GM18502 (cell line): ENCODE results near the gene FCAR.
"Not testable (repeated sequence)": the region's sequence is repeated elsewhere in the genome, so short reads cannot be mapped to it uniquely, and the experiment has no call there.

Experiments
- ATAC-seq: cut with Tn5 transposase; IDR thresholded peaks from one replicate; pipeline ENCODE4 v1.9.1; 2021; ENCODE audit warnings: mild to moderate bottlenecking; ENCODE audit not compliant: unreplicated experiment, poor library complexity

Gene FCAR

DNA sequence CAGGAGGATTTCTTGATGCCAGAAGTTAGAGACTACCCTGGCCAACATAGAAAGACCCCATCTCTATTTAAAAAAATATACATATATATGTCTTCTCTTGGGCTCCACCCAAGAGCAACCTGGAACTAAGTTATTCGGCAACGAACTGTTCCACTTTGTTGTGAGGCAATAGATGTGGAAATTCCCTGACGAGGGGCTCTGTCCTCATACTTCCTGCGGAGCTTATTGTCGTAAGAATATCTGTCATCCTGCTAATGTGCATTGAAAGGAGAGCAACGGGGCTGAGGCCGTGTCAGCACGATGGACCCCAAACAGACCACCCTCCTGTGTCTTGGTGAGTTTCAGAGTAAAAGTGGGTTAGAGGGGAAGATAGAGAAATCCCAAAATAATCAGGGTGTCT is at the start of gene FCAR:
Gene FCAR (plus strand): TSS at position 246 of the 400 bp plus-strand sequence. CDS start 55 bp downstream, at position 301.
- no peak for ATAC-seq

GRCh38 chr19:54824416-54824815 is 49.6 kb upstream of the FCAR start:
- not testable (repeated sequence) for ATAC-seq

DNA sequence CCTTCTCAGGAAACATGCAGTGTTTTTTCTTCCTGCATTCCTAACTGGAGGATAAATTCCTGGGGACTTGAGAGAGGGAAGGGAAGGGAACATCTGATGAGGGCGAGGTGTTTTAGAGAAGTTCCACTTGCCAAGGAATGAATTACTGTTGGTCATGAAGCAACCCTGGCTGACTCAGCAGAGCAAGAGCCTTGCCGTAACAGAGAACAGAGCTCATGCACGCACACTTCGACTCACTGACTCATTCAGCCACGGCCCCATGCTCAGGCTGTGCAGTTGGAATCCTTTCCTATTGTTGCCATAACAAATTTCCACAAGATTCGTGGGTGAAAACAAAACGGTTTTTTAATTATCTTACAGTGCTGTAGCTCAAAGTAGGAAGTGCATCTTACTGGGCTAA is 48.7 kb upstream of the FCAR start:
- not testable (repeated sequence) for ATAC-seq

GRCh38 chr19:54828064-54828463 is 46.0 kb upstream of the FCAR start:
- ATAC-seq = not testable (repeated sequence)

DNA sequence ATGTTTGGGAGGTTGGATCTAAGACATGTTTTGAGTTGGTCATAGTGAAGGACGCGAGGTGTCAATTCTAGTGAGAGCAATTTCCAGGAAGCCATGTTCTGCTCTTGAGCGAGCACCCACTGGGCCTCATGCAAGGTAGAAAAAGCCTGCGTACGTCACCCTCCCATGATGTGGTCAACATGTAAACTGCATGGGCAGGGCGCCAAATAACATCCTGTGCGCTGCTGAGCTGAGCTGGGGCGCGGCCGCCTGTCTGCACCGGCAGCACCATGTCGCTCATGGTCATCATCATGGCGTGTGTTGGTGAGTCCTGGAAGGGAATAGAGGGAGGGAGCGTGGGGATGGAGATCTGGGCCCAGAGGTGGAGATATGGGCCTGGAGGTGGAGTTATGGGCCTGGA is 41.5 kb upstream of the FCAR start, which contains the start of gene KIR2DS4:
Gene KIR2DS4 (plus strand): TSS at position 181 of the 400 bp plus-strand sequence.
- not testable (repeated sequence) for ATAC-seq

DNA sequence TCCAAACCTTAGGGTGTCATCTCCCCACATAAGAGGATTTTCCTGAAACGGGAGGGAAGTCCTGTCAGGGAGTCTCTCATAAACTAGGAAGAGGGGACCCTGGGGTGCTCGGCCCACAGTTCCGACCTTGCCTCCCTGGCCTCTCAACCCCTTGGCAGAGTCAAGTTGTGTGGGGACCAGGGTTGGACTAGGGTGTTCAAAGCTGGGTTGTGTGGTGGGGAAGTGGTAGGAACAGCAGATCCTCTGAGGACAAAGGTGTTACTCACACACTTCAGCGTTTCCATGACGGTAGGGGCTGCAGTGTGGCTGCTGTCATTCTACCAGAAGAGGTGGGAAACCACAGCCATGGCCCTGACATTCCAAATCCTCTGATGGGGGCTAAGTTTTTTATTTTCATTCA is 38.9 kb upstream of the FCAR start:
- not testable (repeated sequence) for ATAC-seq

GRCh38 chr19:54837522-54837921 is 36.5 kb upstream of the FCAR start:
- not testable (repeated sequence) for ATAC-seq

- not testable (repeated sequence) for ATAC-seq
Measured at GRCh38 chr19:54843171-54843570, 30.9 kb upstream of the FCAR start.

GRCh38 chr19:54850061-54850640 is 23.9 kb upstream of the FCAR start, which contains the start of gene KIR3DL2:
KIR3DL2 (plus strand) TSS chr19:54850443; CDS start chr19:54850476, 33 bp downstream.
- not testable (repeated sequence) for ATAC-seq

GRCh38 chr19:54850930-54851329 is 23.1 kb upstream of the FCAR start:
- ATAC-seq = no peak

DNA sequence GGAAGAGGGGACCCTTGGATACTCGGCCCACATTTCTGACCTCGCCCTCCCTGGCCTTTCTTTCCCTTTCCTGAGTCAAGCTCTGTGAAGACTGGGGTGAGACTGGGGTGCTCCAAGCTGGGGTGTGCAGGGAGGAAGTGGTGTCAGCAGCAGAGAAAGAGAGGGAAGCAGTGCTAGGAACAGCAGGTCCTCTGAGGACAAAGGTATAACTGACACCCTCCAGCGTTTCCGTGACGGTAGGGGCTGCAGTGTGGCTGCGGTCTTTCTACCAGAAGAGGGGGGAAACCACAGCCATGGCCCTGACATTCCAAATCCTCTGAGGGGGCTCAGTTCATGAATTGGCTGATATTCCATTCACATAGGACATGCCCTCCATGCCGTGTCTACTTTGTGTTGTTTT is 22.7 kb upstream of the FCAR start:
- no peak for ATAC-seq

DNA sequence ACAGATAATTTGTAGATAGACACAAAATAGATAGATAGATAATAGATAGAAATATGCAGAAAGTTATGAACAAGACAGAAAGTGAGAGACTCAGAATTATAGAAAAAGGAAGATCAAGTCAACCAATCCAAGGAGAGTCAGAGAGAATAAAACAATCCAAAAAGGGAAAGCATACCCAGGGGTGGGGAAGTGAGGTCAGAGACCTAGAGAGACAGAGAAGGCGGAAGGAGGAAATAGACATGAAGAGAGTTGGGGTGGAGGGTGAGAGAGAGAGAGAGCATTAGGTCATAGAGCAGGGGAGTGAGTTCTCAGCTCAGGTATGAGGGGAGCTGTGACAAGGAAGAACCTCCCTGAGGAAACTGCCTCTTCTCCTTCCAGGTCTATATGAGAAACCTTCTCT is 18.8 kb upstream of the FCAR start:
- not testable (repeated sequence) for ATAC-seq

DNA sequence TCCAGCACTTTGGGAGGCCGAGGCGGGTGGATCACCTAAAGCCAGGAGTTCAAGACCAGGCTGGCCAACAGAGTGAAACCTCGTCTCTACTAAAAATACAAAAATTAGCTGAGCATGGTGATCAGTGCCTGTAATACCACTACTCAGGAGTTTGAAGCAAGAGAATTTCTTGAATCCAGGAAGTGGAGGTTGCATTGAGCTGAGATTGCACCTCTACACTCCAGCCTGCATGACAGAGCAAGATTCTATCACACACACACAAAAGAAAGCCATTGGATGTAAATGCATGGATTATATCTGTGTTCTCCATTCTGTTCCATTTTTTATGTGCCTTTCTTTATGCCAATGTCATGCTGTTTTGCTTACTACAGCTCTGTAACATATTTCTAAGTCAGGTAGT is 15.6 kb upstream of the FCAR start:
- ATAC-seq = not testable (repeated sequence)

DNA sequence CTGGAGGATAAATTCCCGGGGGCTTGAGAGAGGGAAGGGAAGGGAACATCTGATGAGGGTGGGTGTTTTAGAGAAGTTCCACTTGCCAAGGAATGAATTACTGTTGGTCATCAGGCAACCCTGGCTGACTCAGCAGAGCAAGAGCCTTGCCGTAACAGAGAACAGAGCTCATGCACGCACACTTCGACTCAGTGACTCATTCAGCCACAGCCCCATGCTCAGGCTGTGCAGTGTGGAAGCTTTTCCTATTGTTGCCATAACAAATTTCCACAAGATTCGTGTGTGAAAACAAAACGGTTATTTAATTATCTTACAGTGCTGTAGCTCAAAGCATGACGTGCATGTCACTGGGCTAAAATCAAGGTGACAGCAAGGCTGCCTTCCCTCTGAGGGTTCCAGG is 14.6 kb upstream of the FCAR start:
- ATAC-seq = not testable (repeated sequence)

GRCh38 chr19:54863459-54863858 is 10.6 kb upstream of the FCAR start:
- not testable (repeated sequence) for ATAC-seq

DNA sequence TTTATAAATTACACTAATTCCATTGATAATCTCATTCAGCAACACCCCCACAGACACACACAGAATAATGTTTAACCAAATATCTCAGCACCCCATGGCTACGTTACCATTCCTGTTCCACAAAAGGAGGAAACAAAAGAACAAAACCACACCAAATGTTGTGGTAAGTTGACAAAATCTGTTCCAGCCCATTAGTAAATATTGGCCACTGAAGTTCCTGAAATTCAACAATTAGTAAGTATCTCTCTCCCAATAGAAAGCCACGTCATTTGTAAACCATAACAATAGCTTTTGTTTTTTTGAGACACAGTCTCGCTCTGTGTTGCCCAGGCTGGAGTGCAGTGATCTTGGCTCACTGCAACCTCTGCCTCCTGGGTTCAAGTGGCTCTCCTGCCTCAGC is 2.3 kb upstream of the FCAR start:
- ATAC-seq = no peak

DNA sequence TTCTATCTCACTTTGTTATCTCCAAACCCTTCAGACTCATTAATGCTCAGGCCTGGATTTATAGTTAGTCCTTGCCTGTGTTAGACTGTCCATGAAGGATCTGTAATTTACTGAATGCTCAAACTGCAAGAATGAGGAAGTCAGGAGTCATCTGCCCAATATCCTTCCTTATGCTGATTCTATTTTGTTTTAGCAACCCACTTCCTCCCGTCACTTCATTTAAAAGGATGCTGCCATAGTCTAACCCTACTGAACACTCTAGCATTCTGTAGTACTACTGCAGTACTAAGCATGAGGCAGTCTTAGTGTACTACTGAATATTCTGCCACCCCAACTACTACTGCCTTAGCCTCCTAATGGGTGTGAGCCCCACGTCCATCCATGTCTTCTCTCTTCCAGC is 1.5 kb downstream of the FCAR start:
- ATAC-seq = no peak

DNA sequence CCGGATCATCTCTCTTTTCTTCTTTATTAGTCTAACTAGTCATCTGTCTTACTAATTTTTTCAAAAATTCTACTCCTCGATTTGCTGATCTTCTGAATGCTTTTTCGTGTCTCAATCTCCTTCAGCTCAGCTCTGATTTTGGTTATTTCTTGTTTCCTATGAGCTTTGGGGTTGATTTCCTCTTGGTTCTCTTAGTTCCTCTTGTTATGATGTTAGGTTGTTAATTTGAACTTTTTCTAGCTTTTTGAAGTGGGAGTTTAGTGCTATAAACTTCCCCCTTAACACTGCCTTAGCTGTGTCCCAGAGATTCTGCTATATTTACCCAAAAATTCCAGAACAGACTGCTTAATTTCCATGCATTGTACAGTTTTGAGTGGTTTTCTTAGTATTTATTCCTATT is 3.4 kb downstream of the FCAR start:
- no peak for ATAC-seq

DNA sequence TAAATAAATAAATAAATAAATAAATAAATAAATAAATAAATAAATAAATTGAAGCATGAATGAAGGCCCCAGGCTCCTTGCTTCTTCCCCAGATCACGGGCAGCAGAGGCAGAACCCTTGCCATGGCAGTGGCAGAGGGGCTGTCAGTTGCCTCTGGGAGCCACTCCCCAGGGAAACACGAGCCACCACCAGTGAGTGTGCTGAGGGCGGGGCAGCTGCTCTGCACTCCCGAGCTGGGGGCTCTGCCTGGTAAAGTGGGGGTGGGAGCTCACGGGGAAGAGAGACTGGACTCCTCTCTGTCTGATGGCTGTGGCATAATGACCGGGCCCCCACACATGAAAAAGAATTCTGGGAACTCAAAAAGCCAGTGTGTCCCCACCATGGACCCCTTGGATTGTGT is 7.8 kb downstream of the FCAR start:
- ATAC-seq = no peak

- ATAC-seq = no peak
Measured at GRCh38 chr19:54882758-54883157, 8.7 kb downstream of the FCAR start.

DNA sequence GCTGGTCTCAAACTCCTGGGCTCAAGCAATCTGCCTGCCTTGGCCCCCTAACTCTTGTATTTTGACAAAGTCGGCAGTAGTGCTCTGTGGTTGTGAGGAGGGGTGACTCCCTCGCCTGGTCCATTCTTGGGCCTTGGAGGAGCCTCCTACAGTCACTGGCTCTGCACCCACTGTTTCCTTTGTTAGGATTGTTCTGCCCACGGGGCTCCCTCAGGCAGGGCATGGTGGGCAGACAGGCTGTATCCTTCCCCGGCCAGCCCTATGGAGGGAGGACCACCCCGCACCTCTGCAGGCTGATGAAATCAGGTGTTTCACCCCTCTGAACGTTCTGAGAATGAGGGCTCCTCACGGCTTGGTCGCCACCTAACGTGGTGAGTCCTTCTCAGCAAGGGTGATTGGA is 9.2 kb downstream of the FCAR start:
- ATAC-seq = no peak

DNA sequence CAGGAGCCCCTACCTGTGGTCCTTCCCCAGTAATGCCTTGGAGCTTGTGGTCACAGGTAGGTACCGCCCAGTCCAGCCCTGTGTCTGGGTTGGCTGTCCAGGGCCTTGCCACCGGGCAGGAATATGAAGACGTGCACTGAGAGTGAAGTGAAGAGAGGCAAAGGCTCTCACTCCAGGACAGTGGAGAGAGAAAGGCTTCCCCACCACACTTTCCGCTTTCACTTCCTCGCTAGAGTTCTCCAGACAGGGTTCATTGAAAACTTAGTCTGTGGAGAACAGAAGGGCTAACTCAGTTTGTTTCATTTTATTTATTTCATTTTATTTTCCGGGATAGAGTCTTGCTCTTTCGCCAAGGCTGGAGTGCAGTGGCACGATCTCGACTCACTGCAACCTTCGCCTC is 14.2 kb downstream of the FCAR start:
- no peak for ATAC-seq
